Lower leg skin (tissue), 3 donors: ENCODE data around the gene COX10.
"Not testable (repeated sequence)": the region's sequence is repeated elsewhere in the genome, so short reads cannot be mapped to it uniquely, and the experiment has no call there.

Source experiments
- POLR2A ChIP-seq, 2 donors: fragments of 450-650 bp; IDR thresholded peaks; one replicate each; pipeline ENCODE4 v1.6.1; 2016 to 2017; ENCODE audit warnings: antibody characterized with exemption in 2 of 2, mild to moderate bottlenecking in 1 of 2, moderate library complexity in 1 of 2
- TF ChIP-seq, protein P1 (sequence below), 3 donors: fragments of 450-650 bp; IDR thresholded peaks; one replicate each; pipeline ENCODE4 v1.5.1; 2016; ENCODE audit warnings: antibody characterized with exemption in 3 of 3, mild to moderate bottlenecking in 3 of 3, moderate library complexity in 2 of 3

DNA sequence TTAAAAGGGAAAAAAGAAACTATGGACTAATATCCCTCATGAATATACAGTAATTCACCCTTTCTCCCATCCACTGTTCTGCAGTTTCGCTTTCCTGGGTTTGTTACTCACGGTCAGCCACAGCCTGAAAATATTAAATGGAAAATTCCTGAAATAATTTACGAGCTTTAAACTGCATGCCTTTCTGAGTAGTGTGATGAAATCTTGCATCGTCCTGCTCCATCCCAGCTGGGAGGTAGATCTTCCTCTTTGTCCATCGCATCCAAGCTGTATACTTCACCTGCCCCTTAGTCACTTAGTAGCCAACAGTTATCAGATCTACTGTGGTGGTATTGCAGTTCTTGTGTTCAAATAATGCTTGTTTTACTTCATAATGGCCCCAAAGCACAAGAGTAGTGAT is 39.5 kb upstream of the COX10 start:
- TF ChIP-seq, protein P1, sequence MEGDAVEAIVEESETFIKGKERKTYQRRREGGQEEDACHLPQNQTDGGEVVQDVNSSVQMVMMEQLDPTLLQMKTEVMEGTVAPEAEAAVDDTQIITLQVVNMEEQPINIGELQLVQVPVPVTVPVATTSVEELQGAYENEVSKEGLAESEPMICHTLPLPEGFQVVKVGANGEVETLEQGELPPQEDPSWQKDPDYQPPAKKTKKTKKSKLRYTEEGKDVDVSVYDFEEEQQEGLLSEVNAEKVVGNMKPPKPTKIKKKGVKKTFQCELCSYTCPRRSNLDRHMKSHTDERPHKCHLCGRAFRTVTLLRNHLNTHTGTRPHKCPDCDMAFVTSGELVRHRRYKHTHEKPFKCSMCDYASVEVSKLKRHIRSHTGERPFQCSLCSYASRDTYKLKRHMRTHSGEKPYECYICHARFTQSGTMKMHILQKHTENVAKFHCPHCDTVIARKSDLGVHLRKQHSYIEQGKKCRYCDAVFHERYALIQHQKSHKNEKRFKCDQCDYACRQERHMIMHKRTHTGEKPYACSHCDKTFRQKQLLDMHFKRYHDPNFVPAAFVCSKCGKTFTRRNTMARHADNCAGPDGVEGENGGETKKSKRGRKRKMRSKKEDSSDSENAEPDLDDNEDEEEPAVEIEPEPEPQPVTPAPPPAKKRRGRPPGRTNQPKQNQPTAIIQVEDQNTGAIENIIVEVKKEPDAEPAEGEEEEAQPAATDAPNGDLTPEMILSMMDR (IDR thresholded peaks at IDR 0.05): not testable (repeated sequence)
- TF ChIP-seq POLR2A (IDR thresholded peaks at IDR 0.05): not testable (repeated sequence)
